Gastroesophageal sphincter (tissue), 3 donors: ENCODE measurements around the gene MTA1.

Experiments used
- POLR2A ChIP-seq, 2 donors: fragments of 450-650 bp; IDR thresholded peaks; one replicate each; pipeline ENCODE4 v1.6.1; 2017; ENCODE audit warnings: antibody characterized with exemption in 2 of 2, mild to moderate bottlenecking in 2 of 2, moderate library complexity in 1 of 2
- TF ChIP-seq, protein P1 (sequence below), 4 experiments: fragments of 200-600 bp in 2 of 4; fragments of 450-650 bp in 2 of 4; sonication (generic) in 1 of 4; IDR thresholded peaks; one replicate each; pipeline ENCODE4 v1.5.1; 2017 to 2019; ENCODE audit warnings: antibody characterized with exemption in 4 of 4, mild to moderate bottlenecking in 2 of 4, moderate library complexity in 2 of 4

DNA sequence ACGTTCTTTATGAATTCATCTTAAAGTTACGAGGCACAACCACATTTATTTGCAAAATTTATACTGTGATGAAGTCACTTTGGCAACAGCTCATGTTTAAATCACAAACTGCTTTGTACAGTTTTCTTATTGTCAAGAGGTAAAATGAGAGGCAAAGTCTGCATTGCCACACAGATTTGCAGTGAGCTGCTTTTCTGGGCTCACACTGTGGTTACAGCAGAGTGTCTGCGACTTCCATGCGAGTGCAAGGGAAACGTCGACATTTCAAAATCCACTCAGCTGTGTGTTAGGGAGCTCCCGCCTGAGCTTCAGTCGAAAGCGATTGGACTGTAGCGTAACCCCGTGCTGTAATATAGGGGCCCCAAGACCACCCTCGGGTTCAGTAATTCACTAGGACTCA is 13.0 kb downstream of the MTA1 start:
- TF ChIP-seq POLR2A (IDR thresholded peaks at IDR 0.05): no peak
- TF ChIP-seq, protein P1, sequence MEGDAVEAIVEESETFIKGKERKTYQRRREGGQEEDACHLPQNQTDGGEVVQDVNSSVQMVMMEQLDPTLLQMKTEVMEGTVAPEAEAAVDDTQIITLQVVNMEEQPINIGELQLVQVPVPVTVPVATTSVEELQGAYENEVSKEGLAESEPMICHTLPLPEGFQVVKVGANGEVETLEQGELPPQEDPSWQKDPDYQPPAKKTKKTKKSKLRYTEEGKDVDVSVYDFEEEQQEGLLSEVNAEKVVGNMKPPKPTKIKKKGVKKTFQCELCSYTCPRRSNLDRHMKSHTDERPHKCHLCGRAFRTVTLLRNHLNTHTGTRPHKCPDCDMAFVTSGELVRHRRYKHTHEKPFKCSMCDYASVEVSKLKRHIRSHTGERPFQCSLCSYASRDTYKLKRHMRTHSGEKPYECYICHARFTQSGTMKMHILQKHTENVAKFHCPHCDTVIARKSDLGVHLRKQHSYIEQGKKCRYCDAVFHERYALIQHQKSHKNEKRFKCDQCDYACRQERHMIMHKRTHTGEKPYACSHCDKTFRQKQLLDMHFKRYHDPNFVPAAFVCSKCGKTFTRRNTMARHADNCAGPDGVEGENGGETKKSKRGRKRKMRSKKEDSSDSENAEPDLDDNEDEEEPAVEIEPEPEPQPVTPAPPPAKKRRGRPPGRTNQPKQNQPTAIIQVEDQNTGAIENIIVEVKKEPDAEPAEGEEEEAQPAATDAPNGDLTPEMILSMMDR (IDR thresholded peaks at IDR 0.05): no peak
